HCT116 (cell line): Measurements from ENCODE around the gene FGGY.

Source experiments
- EZH2 ChIP-seq: fragments of 200-600 bp; sonication (generic); IDR thresholded peaks from 2 replicates; pipeline ENCODE4 v1.6.1; 2017; ENCODE audit warnings: antibody characterized with exemption, mixed run types
- TF ChIP-seq, protein P1 (sequence below), 3 experiments: fragments of 200-600 bp in 1 of 3; sonication (generic) in 1 of 3; IDR thresholded peaks in 2 of 3; conservative IDR thresholded peaks in 1 of 3; 2 replicates each; pipeline ENCODE4 v1.5.1; 2012 to 2017; ENCODE audit warnings: low read depth in 2 of 3, low read length in 2 of 3, antibody characterized with exemption in 1 of 3, borderline replicate concordance in 1 of 3, control low read depth in 1 of 3, mild to moderate bottlenecking in 1 of 3, mixed read lengths in 1 of 3, mixed run types in 1 of 3, moderate library complexity in 1 of 3; ENCODE audit not compliant: insufficient read depth in 1 of 3

DNA sequence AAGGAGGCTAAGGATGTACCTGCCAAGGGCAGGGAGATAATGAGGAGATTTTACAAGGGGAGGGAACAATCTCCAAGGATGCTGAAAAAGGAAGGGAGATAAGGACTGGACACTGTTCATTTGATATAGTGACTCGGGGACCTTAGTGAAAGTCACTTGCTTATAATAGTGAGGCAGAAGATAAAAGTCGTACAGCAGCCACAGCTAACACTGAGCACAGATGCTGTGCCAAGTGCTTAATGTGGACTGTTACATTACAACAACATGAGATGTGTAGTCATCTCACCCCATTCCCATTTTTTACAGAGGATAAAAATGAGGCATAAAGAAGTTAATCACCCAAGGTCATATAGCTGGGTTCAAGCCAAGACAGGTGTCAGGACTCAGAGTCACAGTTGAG, 181.9 kb downstream of the FGGY start:
- no peak for TF ChIP-seq EZH2
- TF ChIP-seq, protein P1, sequence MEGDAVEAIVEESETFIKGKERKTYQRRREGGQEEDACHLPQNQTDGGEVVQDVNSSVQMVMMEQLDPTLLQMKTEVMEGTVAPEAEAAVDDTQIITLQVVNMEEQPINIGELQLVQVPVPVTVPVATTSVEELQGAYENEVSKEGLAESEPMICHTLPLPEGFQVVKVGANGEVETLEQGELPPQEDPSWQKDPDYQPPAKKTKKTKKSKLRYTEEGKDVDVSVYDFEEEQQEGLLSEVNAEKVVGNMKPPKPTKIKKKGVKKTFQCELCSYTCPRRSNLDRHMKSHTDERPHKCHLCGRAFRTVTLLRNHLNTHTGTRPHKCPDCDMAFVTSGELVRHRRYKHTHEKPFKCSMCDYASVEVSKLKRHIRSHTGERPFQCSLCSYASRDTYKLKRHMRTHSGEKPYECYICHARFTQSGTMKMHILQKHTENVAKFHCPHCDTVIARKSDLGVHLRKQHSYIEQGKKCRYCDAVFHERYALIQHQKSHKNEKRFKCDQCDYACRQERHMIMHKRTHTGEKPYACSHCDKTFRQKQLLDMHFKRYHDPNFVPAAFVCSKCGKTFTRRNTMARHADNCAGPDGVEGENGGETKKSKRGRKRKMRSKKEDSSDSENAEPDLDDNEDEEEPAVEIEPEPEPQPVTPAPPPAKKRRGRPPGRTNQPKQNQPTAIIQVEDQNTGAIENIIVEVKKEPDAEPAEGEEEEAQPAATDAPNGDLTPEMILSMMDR (IDR thresholded peaks at IDR 0.05 in 2 of 3, conservative IDR thresholded peaks at IDR 0.05 in 1 of 3; ENCODE audit: borderline replicate concordance in 1 of 3, insufficient read depth in 1 of 3, low read depth in 2 of 3, low read length in 2 of 3), result no peak
